Adrenal gland (tissue), 12 donors: Measurements from ENCODE around the gene CDC5L. TPM values are rescaled to one million over a fixed set of nuclear protein-coding genes. Genes with fewer than 3 reads are reported as not detected.
A peak's percentile ranks its signal among the peaks of the same experiment; 100 is the strongest.

Experiments used
- DNase-seq, 7 donors: peaks; one replicate each; pipeline ENCODE4 v3.0.0-alpha.2; 2019 to 2020
- H3K27ac ChIP-seq, 5 donors: fragments of 200-600 bp; sonication (generic) in 4 of 5; 1 replicate in 3 of 5; 2 replicates in 2 of 5; pipeline versions ENCODE4 v1.5.1 to v1.8.0; 2016 to 2020; ENCODE audit warnings: mild to moderate bottlenecking in 1 of 5
- H3K27me3 ChIP-seq: fragments of 200-600 bp; 2 replicates; pipeline ENCODE4 v1.8.0; 2021
- H3K36me3 ChIP-seq, 2 donors: fragments of 200-600 bp; replicated peaks in 1 of 2; 1 replicate in 1 of 2; 2 replicates in 1 of 2; pipeline versions ENCODE4 v1.5.1 to v1.8.0; 2018 to 2022
- H3K4me1 ChIP-seq, 2 donors: fragments of 200-600 bp; replicated peaks in 1 of 2; 1 replicate in 1 of 2; 2 replicates in 1 of 2; pipeline versions ENCODE4 v1.5.1 to v1.8.0; 2018 to 2021
- H3K4me3 ChIP-seq, 4 donors: fragments of 200-600 bp; sonication (generic) in 3 of 4; one replicate each; pipeline ENCODE4 v1.5.1; 2016 to 2018
- H3K9me3 ChIP-seq, 3 donors: fragments of 200-600 bp; sonication (generic) in 1 of 3; replicated peaks in 1 of 3; 1 replicate in 2 of 3; 2 replicates in 1 of 3; pipeline versions ENCODE4 v1.5.1 to v1.8.0; 2016 to 2021
- POLR2A ChIP-seq, 2 donors: fragments of 450-650 bp; IDR thresholded peaks; one replicate each; pipeline ENCODE4 v1.6.1; 2017; ENCODE audit warnings: antibody characterized with exemption in 2 of 2, mild to moderate bottlenecking in 2 of 2, moderate library complexity in 1 of 2
- WGBS, 4 donors: extraction: QIAGEN DNeasy Blood & Tissue Kit in 2 of 4; methylation state at CpG; one replicate each; pipeline versions ENCODE4 v1.1.5 to v1.1.7; 2013 to 2017; 5-methylcytosine and 5-hydroxymethylcytosine counted together
- intact Hi-C, 2 donors: fragments of 100-400 bp; cut with DNase I; formaldehyde crosslinking; loops; one replicate each; pipeline versions ENCODE4 v1.14.1 to v1.15.0; 2022 to 2023
- polyA plus RNA-seq, 3 donors: library from polyadenylated mRNA; stranded (reverse); fragments of 200-250 nt in 2 of 3; fragments of 350-450 nt in 1 of 3; fragmentation: Illumina TruSeq in 1 of 3; extraction: RNeasy Lipid Tissue Mini Kit (QIAGEN cat#74804) in 1 of 3; gene quantifications; one replicate each; pipeline ENCODE4 v1.2.3, GENCODE V29; 2013 to 2014
- total RNA-seq, 9 donors: library from RNA; depleted of rRNA in 4 of 9; stranded (reverse); fragments of >200 nt in 4 of 9; fragments of 120-200 nt in 1 of 9; fragmentation: NEBNext Ultra II Directional in 1 of 9; extraction: Animal tissue kit (Norgen Biotek cat#: 25700) in 1 of 9; gene quantifications; one replicate each; pipeline versions ENCODE4 v1.1.0 to v1.2.4, GENCODE V29; 2013 to 2023
- TF ChIP-seq, protein P1 (sequence below), 6 experiments: fragments of 450-650 bp in 4 of 6; fragments of 200-600 bp in 2 of 6; sonication (generic) in 1 of 6; IDR thresholded peaks; 1 replicate in 5 of 6; 2 replicates in 1 of 6; pipeline versions ENCODE4 v1.5.1 to v1.8.0; 2016 to 2021; ENCODE audit warnings: antibody characterized with exemption in 6 of 6, mild to moderate bottlenecking in 2 of 6, moderate library complexity in 1 of 6
- donor health status: healthy with polysubstance abuse.
- donor health status: Bipolar disorder and iron deficiency.
- donor health status: DM: yes; HTN: yes; CAD: no.
- donor health status: DM: no; HTN: no; CAD: no.
- donor health status: DM: no; HTN: no; CAD: no.
- donor health status: DM: yes; HTN: yes; CAD: no.

The CDC5L gene
- total and polyA plus RNA-seq, 12 donors = 5.6 to 39.3 (median 20.8) TPM

DNA sequence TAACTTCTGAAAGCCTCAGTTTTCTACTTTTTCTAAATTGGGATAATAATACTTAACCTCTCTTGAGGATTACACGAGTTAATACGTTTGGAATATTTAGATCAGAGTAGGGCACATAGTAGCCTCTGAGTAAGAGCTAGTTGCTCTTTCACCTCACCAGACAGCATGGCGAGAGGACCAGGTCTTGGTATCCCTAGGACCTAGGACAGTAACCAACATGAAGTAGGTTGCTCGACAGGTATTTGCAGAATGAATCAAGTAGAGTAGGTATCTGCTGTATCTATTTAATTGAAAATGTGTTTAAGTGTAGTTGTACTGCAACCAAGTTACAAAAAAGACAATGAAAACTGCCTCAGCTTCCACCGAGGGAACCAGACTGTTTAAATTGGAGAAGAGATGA lies 1.4 kb downstream of the CDC5L start:
- Histone ChIP-seq H3K27ac (no peak overlapping the region), H3K4me3 (peak overlapping the region in 1 of 4 donors; percentile 57), H3K4me1 (peaks cover 23 to 31% of the 10 kb centered on the region in 2 donors), H3K9me3 (no peaks in the 10 kb centered on the region), H3K27me3 (no peaks in the 10 kb centered on the region), H3K36me3 (peaks cover 0 to 27% of the 10 kb centered on the region in 2 donors)
- intact Hi-C loops = no loop called here
- 64 to 69% (median 67%) methylated on average over 5 of the region's 5 CpGs for WGBS, 4 donors
- DNase-seq = no peak
- no peak for TF ChIP-seq POLR2A (IDR thresholded peaks at IDR 0.05)
- TF ChIP-seq, protein P1, sequence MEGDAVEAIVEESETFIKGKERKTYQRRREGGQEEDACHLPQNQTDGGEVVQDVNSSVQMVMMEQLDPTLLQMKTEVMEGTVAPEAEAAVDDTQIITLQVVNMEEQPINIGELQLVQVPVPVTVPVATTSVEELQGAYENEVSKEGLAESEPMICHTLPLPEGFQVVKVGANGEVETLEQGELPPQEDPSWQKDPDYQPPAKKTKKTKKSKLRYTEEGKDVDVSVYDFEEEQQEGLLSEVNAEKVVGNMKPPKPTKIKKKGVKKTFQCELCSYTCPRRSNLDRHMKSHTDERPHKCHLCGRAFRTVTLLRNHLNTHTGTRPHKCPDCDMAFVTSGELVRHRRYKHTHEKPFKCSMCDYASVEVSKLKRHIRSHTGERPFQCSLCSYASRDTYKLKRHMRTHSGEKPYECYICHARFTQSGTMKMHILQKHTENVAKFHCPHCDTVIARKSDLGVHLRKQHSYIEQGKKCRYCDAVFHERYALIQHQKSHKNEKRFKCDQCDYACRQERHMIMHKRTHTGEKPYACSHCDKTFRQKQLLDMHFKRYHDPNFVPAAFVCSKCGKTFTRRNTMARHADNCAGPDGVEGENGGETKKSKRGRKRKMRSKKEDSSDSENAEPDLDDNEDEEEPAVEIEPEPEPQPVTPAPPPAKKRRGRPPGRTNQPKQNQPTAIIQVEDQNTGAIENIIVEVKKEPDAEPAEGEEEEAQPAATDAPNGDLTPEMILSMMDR (IDR thresholded peaks at IDR 0.05) = no peak

GRCh38 chr6:44390158-44390683 lies 2.7 kb downstream of the CDC5L start:
- intact Hi-C loops = no loop called here

DNA sequence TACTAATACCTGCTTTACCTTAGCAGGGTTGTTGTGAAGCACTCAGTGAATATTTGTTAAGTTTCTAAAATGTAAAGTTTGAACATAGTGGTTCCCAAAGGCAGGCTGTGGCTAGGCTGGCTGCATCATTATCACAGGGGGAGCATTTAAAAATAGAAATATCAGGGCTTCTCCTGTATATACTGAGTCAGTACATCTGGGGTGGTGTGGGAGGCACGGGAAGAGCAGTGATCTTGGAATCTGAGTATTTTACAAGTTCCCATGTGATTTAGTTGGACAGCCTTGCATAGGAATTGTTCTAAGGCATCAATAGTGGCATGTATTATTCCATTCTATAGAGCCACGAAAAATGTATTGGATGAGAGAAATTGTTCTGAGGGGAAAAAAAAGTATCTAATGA lies 8.0 kb downstream of the CDC5L start:
- WGBS, 4 donors = 71 to 84% (median 77%) methylated on average over 2 of the region's 2 CpGs
- peaks cover 0 to 73% of the 10 kb centered on the region in 2 donors for H3K36me3 ChIP-seq
- no peak for DNase-seq
- H3K27me3 ChIP-seq = no peaks in the 10 kb centered on the region
- no peak overlapping the region for H3K4me3 ChIP-seq
- TF ChIP-seq, protein P1 (IDR thresholded peaks at IDR 0.05) = no peak
- no peak for TF ChIP-seq POLR2A (IDR thresholded peaks at IDR 0.05)
- peaks cover 0 to 26% of the 10 kb centered on the region in 2 donors for H3K4me1 ChIP-seq
- no peaks in the 10 kb centered on the region for H3K9me3 ChIP-seq
- no peak overlapping the region for H3K27ac ChIP-seq
- intact Hi-C loops = no loop called here

More at GRCh38 chr6:44390158-44390683, 2.7 kb downstream of the CDC5L start:
- WGBS, 4 donors = 81 to 88% (median 82%) methylated on average over 1 of the region's 1 CpG
- Histone ChIP-seq H3K4me3 (no peak overlapping the region), H3K27ac (no peak overlapping the region), H3K36me3 (peaks cover 0 to 38% of the 10 kb centered on the region in 2 donors), H3K4me1 (peaks cover 23 to 31% of the 10 kb centered on the region in 2 donors), H3K27me3 (no peaks in the 10 kb centered on the region), H3K9me3 (no peaks in the 10 kb centered on the region)
- no peak for TF ChIP-seq POLR2A (IDR thresholded peaks at IDR 0.05)
- TF ChIP-seq, protein P1 (IDR thresholded peaks at IDR 0.05) = no peak
- DNase-seq = no peak

GRCh38 chr6:44396968-44397367 lies 9.5 kb downstream of the CDC5L start:
- no peak for TF ChIP-seq POLR2A (IDR thresholded peaks at IDR 0.05)
- TF ChIP-seq, protein P1 (IDR thresholded peaks at IDR 0.05) = no peak
- Histone ChIP-seq H3K27me3 (no peaks in the 10 kb centered on the region), H3K4me1 (peaks cover 0 to 33% of the 10 kb centered on the region in 2 donors), H3K36me3 (peaks cover 0 to 65% of the 10 kb centered on the region in 2 donors), H3K27ac (no peak overlapping the region), H3K4me3 (no peak overlapping the region), H3K9me3 (no peaks in the 10 kb centered on the region)
- DNase-seq = no peak
- intact Hi-C loops = no loop called here
- 33 to 40% (median 36%) methylated on average over 3 of the region's 3 CpGs for WGBS, 4 donors
